ENCODE data around the gene EYA2. TPM values are rescaled to one million over a fixed set of nuclear protein-coding genes. Genes with fewer than 3 reads are reported as not detected.

Gene EYA2
- total RNA-seq, 2 experiments from 2014 or later = not detected

- no peaks in the 10 kb centered on the region for H3K4me1 Mint-ChIP-seq (ENCODE audit: low read depth)
- no peak overlapping the region for H3K4me3 Mint-ChIP-seq
- no peak for TF ChIP-seq CTCF (IDR thresholded peaks at IDR 0.05)
- H3K9me3 Mint-ChIP-seq = no peaks in the 10 kb centered on the region
- CTCF ChIA-PET = no interaction called here
- no peak for ATAC-seq
- POLR2A ChIA-PET = no interaction called here
- peaks cover 2% of the 10 kb centered on the region for H3K27me3 Mint-ChIP-seq
- H3K27ac Mint-ChIP-seq = no peak overlapping the region
- intact Hi-C loops (cut with micrococcal nuclease) = no loop called here
- H3K36me3 Mint-ChIP-seq (ENCODE audit: low read depth) = no peaks in the 10 kb centered on the region
- no peak for DNase-seq
These were observed 140.5 kb downstream of the EYA2 start for GRCh38 chr20:47035026-47035590.

- no peak for DNase-seq
- no peak for ATAC-seq
- intact Hi-C loops (cut with micrococcal nuclease) = no loop called here
- H3K27ac Mint-ChIP-seq = no peak overlapping the region
- H3K9me3 Mint-ChIP-seq = no peaks in the 10 kb centered on the region
- no peaks in the 10 kb centered on the region for H3K4me1 Mint-ChIP-seq (ENCODE audit: low read depth)
- ChIA-PET POLR2A (no interaction called here), CTCF (no interaction called here)
- TF ChIP-seq CTCF (IDR thresholded peaks at IDR 0.05) = no peak
- H3K36me3 Mint-ChIP-seq (ENCODE audit: low read depth) = no peaks in the 10 kb centered on the region
- H3K27me3 Mint-ChIP-seq = peaks cover 6% of the 10 kb centered on the region
- H3K4me3 Mint-ChIP-seq = no peak overlapping the region
These were observed 141.6 kb downstream of the EYA2 start for GRCh38 chr20:47036091-47036870.

GRCh38 chr20:47038566-47039560 lies 144.2 kb downstream of the EYA2 start:
- no peak for ATAC-seq
- no peak overlapping the region for H3K4me3 Mint-ChIP-seq
- DNase-seq = no peak
- H3K36me3 Mint-ChIP-seq (ENCODE audit: low read depth) = no peaks in the 10 kb centered on the region
- no peak overlapping the region for H3K27ac Mint-ChIP-seq
- no peaks in the 10 kb centered on the region for H3K4me1 Mint-ChIP-seq (ENCODE audit: low read depth)
- no peak for TF ChIP-seq CTCF (IDR thresholded peaks at IDR 0.05)
- peaks cover 8% of the 10 kb centered on the region for H3K27me3 Mint-ChIP-seq
- POLR2A ChIA-PET = no interaction called here
- no peaks in the 10 kb centered on the region for H3K9me3 Mint-ChIP-seq
- intact Hi-C loops (cut with micrococcal nuclease) = no loop called here
- CTCF ChIA-PET = no interaction called here

- Mint-ChIP-seq H3K27ac (no peak overlapping the region), H3K4me3 (no peak overlapping the region), H3K27me3 (peaks cover 8% of the 10 kb centered on the region), H3K36me3 (ENCODE audit: low read depth) (no peaks in the 10 kb centered on the region), H3K9me3 (peaks cover 3% of the 10 kb centered on the region), H3K4me1 (ENCODE audit: low read depth) (no peaks in the 10 kb centered on the region)
- ATAC-seq (no peak), DNase-seq (no peak)
- TF ChIP-seq CTCF (IDR thresholded peaks at IDR 0.05) = no peak
- ChIA-PET POLR2A (no interaction called here), CTCF (no interaction called here)
- intact Hi-C loops (cut with micrococcal nuclease) = no loop called here
These were observed 146.0 kb downstream of the EYA2 start for GRCh38 chr20:47040506-47041125.
